Activated B cell treated with CpG ODN at 0.5 μM for 24 hours (primary cell): Measurements from ENCODE around the gene ZNF600. TPM values are rescaled to one million over a fixed set of nuclear protein-coding genes. Genes with fewer than 3 reads are reported as not detected.
"Not testable (repeated sequence)": the region's sequence is repeated elsewhere in the genome, so short reads cannot be mapped to it uniquely, and the experiment has no call there.

Source experiments
- ATAC-seq: fragments of 200-7000 bp; cut with Tn5 transposase; one replicate; pipeline ENCODE4 v1.10.0; 2021; ENCODE audit warnings: low read depth, mild to moderate bottlenecking, moderate library complexity
- CTCF ChIA-PET: fragments of 350-600 bp; sonication (Branson Sonifier 250); formaldehyde crosslinking; loops from one replicate; lab custom pipeline; 2021; ENCODE audit warnings: antibody characterized with exemption; lab: Charles Lee
- POLR2A ChIA-PET: fragments of 350-600 bp; sonication (Branson Sonifier 250); formaldehyde crosslinking; loops from one replicate; lab custom pipeline; 2021; ENCODE audit warnings: antibody characterized with exemption; lab: Charles Lee
- DNase-seq: peaks from one replicate; pipeline ENCODE4 v3.0.0; 2022
- H3K27ac Mint-ChIP-seq: one replicate; pipeline ENCODE4 v1.8.0; 2020; ENCODE audit warnings: mixed read lengths
- H3K27me3 Mint-ChIP-seq: one replicate; pipeline ENCODE4 v1.8.0; 2021; ENCODE audit warnings: mixed read lengths
- H3K36me3 Mint-ChIP-seq: one replicate; pipeline ENCODE4 v1.8.0; 2021; ENCODE audit warnings: low read depth, mixed read lengths
- H3K4me1 Mint-ChIP-seq: one replicate; pipeline ENCODE4 v1.8.0; 2021; ENCODE audit warnings: mixed read lengths
- H3K4me3 Mint-ChIP-seq: one replicate; pipeline ENCODE4 v1.8.0; 2020; ENCODE audit warnings: mild to moderate bottlenecking, mixed read lengths
- H3K9me3 Mint-ChIP-seq: one replicate; pipeline ENCODE4 v1.8.0; 2020; ENCODE audit warnings: mixed read lengths
- intact Hi-C: fragments of 100-400 bp; cut with micrococcal nuclease; formaldehyde crosslinking; loops from one replicate; pipeline ENCODE4 v1.15.1; 2024
- total RNA-seq: library from RNA; stranded (reverse); gene quantifications from 2 replicates; pipeline ENCODE4 v1.2.3, GENCODE V29; 2022
- TF ChIP-seq, protein P1 (sequence below): fragments of 200-600 bp; IDR thresholded peaks from one replicate; pipeline ENCODE4 v1.8.0; 2022; ENCODE audit warnings: antibody characterized with exemption, mild to moderate bottlenecking

ZNF600 gene
- total RNA-seq, 1 donor from 2014 or later, result 30.5 TPM

DNA sequence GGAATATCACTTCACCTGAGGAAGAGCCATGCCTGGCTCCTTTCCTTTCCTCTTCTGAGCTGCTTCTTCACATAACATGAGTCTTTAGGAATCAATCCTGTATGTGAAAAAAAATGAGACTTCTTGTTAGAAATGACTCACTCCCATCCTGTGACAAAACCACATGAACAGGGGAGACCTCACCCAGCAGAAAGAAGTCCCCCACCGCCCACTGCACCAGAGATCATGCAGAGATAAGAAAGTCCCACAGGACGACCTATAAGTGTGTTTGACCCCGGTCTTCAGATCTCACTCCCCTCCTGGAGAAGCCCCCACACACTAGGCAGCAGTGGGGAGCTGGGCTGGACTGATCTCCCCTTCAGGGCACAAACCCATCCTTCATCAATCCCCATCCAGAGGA is 7.8 kb downstream of the ZNF600 start:
- intact Hi-C loops, result no loop called here
- DNase-seq (no peak), ATAC-seq (no peak)
- Mint-ChIP-seq H3K4me3 (no peak overlapping the region), H3K4me1 (peaks cover 8% of the 10 kb centered on the region), H3K9me3 (peaks cover 6% of the 10 kb centered on the region), H3K27me3 (no peaks in the 10 kb centered on the region), H3K27ac (no peak overlapping the region), H3K36me3 (peaks cover 74% of the 10 kb centered on the region)
- ChIA-PET POLR2A (no interaction called here), CTCF (no interaction called here)
- TF ChIP-seq, protein P1, sequence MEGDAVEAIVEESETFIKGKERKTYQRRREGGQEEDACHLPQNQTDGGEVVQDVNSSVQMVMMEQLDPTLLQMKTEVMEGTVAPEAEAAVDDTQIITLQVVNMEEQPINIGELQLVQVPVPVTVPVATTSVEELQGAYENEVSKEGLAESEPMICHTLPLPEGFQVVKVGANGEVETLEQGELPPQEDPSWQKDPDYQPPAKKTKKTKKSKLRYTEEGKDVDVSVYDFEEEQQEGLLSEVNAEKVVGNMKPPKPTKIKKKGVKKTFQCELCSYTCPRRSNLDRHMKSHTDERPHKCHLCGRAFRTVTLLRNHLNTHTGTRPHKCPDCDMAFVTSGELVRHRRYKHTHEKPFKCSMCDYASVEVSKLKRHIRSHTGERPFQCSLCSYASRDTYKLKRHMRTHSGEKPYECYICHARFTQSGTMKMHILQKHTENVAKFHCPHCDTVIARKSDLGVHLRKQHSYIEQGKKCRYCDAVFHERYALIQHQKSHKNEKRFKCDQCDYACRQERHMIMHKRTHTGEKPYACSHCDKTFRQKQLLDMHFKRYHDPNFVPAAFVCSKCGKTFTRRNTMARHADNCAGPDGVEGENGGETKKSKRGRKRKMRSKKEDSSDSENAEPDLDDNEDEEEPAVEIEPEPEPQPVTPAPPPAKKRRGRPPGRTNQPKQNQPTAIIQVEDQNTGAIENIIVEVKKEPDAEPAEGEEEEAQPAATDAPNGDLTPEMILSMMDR, result no peak

DNA sequence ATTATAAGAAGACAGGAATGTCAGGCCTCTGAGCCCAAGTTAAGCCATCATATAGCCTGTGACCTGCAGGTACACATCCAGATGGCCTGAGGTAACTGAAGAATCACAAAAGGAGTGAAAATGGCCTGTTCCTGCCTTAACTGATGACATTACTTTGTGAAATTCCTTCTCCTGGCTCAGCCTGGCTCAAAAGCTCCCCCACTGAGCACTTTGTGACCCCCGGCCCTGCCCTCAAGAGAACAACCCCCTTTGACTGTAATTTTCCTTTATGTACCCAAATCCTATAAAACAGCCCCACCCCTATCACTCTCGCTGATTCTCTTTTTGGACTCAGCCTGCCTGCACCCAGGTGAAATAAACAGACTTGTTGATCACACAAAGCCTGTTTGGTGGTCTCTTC is 30.1 kb downstream of the ZNF600 start:
- H3K27me3 Mint-ChIP-seq, POLR2A ChIA-PET, H3K36me3 Mint-ChIP-seq, H3K4me1 Mint-ChIP-seq, H3K27ac Mint-ChIP-seq, H3K4me3 Mint-ChIP-seq, intact Hi-C loops, DNase-seq, ATAC-seq, CTCF ChIA-PET: not testable (repeated sequence)
- peaks cover 11% of the 10 kb centered on the region for H3K9me3 Mint-ChIP-seq

DNA sequence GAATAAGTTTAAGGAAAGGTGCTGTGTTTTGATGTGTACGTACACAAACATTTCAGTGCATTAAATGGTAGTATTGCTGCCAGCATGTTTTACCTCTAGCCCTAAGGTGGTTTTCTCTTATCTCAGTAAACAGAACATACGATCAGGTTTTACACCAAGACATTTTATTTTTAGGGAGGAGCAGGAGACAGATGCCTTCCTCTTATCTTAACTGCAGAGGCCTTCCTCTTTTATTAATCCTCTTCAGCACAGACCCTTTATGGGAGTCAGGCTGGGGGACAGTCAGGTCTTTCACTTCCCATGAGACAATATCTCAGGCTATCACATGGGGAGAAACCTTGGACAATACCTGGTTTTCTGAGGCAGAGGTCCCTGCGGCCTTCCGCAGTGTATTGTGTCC is 36.8 kb downstream of the ZNF600 start:
- ATAC-seq (no peak), DNase-seq (no peak)
- no peaks in the 10 kb centered on the region for H3K36me3 Mint-ChIP-seq
- POLR2A ChIA-PET, result no interaction called here
- TF ChIP-seq, protein P1, result no peak
- H3K27ac Mint-ChIP-seq, result no peak overlapping the region
- CTCF ChIA-PET, result interaction anchor here (1.0 to 3.3 kb wide), 2 partner anchors 501 to 502 kb away, joined by 5 to 12 read pairs; no protein-coding TSS in a partner anchor
- no peak overlapping the region for H3K4me3 Mint-ChIP-seq
- H3K4me1 Mint-ChIP-seq, result no peaks in the 10 kb centered on the region
- no peaks in the 10 kb centered on the region for H3K27me3 Mint-ChIP-seq
- intact Hi-C loops, result loop anchor here (5.0 kb wide), 1 partner anchor 612 kb away; the partner anchor contains the start of gene ZNF616
- no peaks in the 10 kb centered on the region for H3K9me3 Mint-ChIP-seq

DNA sequence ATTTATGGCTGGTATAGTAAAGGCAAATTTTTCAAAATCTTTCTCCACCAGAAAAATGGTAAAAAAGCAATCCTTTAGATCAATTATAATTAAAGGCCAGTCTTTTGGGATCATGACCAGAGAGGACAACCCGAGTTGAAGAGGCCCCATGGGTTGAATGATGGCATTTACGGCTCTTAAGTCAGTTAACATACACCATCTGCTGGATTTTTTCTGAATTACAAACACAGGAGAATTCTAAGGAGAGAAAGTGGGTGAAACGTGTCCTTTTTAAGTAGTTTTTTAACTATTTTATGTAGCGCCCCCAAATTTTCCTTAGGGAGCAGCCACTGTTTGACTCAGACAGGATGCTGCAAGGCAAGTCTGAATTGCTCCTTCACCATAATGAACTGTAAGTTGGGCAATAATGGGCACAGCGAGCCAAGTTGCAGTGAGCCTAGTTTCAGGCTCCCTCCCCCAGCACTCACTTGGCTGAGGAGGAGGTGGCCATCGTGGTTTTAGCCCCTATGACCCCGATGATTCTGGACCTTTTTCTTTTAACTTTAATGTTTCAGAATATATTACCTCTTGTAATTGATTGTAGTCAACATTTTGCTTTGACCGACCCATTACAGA is 38.1 kb downstream of the ZNF600 start:
- TF ChIP-seq, protein P1, result no peak
- DNase-seq (no peak), ATAC-seq (peak; percentile 50)
- Mint-ChIP-seq H3K4me3 (no peak overlapping the region), H3K36me3 (no peaks in the 10 kb centered on the region), H3K9me3 (no peaks in the 10 kb centered on the region), H3K4me1 (no peaks in the 10 kb centered on the region), H3K27ac (no peak overlapping the region), H3K27me3 (no peaks in the 10 kb centered on the region)
- intact Hi-C loops, result loop anchor here (5.0 kb wide), 1 partner anchor 611 kb away; the partner anchor contains the start of gene ZNF616
- ChIA-PET CTCF (interaction anchor here (0.8 to 3.3 kb wide), 2 partner anchors 500 to 609 kb away, joined by 3 to 12 read pairs; partner anchors contain the start of gene ZNF616), POLR2A (no interaction called here)

DNA sequence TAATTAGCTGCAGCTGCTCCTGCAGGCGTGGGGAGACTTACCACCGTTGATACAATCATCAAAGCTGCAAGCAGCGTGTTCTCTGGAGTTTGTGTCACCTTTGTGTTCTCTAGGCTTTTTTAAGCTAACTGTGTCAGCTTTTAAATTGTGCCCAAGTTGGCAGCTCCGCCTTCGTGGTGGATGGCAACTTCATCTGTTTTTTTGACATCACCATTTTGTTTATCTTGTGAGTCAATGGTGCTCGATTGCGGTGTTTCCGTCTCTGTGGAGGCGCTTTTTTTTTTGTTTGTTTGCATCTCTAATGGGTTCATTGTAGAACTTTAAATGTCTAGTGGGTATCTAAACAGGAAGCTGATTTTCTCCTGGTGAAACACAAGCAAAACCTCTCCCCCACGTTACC is 40.7 kb downstream of the ZNF600 start:
- H3K27ac Mint-ChIP-seq, H3K4me1 Mint-ChIP-seq, ATAC-seq, H3K27me3 Mint-ChIP-seq, H3K36me3 Mint-ChIP-seq, H3K9me3 Mint-ChIP-seq, DNase-seq, CTCF ChIA-PET, H3K4me3 Mint-ChIP-seq: not testable (repeated sequence)
- intact Hi-C loops, result loop anchor here (5.0 kb wide), 1 partner anchor 609 kb away; the partner anchor contains the start of gene ZNF616
- POLR2A ChIA-PET, result interaction anchor here (0.6 kb wide), 1 partner anchor 401 kb away, joined by 3 read pairs; no protein-coding TSS in a partner anchor

DNA sequence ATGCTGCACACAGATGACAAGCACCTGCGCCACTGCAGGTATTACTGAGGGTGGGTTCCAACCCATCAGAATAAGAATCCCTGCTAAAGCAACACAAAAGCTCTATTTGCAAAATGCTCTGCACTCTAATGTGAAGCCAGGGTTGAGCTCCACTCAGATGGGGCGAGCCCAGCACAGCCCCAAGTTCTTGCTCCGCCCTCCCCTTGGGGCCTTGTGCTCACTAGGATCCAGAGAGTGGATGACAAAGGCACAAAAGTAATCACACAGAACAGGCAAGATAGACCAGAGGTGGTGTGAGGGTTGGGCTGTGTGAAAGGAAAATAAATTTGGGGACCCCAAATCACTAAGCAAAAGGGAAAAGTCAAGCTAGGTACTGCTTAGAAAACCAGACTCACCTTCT is 43.5 kb downstream of the ZNF600 start:
- POLR2A ChIA-PET, result no interaction called here
- peaks cover 2% of the 10 kb centered on the region for H3K27me3 Mint-ChIP-seq
- H3K4me3 Mint-ChIP-seq, result no peak overlapping the region
- CTCF ChIA-PET, result no interaction called here
- H3K9me3 Mint-ChIP-seq, result no peaks in the 10 kb centered on the region
- H3K36me3 Mint-ChIP-seq, result no peaks in the 10 kb centered on the region
- intact Hi-C loops, result no loop called here
- TF ChIP-seq, protein P1, result no peak
- H3K27ac Mint-ChIP-seq, result no peak overlapping the region
- no peaks in the 10 kb centered on the region for H3K4me1 Mint-ChIP-seq
- ATAC-seq, result no peak
- no peak for DNase-seq
